H54 (cell line): ENCODE results near the gene HIVEP3.

ENCODE experiments used
- DNase-seq: peaks from one replicate; pipeline ENCODE4 v3.0.0; 2011; ENCODE audit warnings: low spot score, mixed read lengths; ENCODE audit not compliant: insufficient read length
- FAIRE-seq: peaks from 3 replicates; lab custom pipeline; 2011; peaks lifted over from hg19 to GRCh38; lab: Jason Lieb, UNC
- POLR2A ChIP-seq: IDR thresholded peaks from 2 replicates; pipeline ENCODE4 v1.6.1; 2011; ENCODE audit warnings: low read depth, mild to moderate bottlenecking, low read length

Gene HIVEP3

GRCh38 chr1:41894808-41895483, 23.8 kb downstream of the HIVEP3 start:
- no peak for DNase-seq
- no peak for FAIRE-seq
- TF ChIP-seq POLR2A, result no peak

- DNase-seq (no peak), FAIRE-seq (no peak)
- no peak for TF ChIP-seq POLR2A
Measured at GRCh38 chr1:41894101-41894807, 24.5 kb downstream of the HIVEP3 start.

GRCh38 chr1:41892301-41892781, 26.4 kb downstream of the HIVEP3 start:
- no peak for TF ChIP-seq POLR2A
- FAIRE-seq (no peak), DNase-seq (no peak)

DNA sequence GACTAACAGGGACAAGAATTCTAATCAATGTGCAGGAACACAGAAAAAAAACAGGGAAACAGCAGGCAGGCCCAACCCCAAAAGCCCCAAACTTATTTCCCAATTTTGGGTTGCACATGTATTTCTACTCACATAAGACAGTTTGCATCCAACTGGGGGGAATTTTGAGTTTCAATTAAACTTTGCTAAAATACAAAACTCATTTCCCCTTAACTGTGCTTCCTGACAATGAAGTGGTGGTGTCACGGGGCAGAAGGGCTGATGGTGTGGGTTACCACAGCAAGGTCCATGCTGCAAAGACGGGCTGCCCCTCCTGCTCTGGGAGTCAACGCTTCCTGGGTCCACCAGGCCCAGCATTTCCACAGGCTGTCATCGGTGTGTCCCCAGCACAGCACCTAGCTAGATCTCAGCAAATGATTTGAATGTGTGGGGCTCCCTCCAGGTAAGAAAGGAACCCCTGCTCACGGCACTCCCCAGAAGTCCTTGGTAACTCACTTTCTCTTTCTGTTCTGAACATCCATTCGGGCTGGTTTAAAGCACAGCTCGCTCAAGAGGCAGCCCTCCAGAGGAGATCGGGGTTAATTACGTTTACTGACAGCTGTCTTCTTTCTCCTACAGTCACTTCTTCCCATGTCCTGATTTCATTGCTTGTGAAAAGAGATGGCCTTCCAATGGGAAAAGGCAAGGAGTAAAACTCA, 27.4 kb downstream of the HIVEP3 start:
- no peak for TF ChIP-seq POLR2A
- no peak for FAIRE-seq
- DNase-seq, result no peak

DNA sequence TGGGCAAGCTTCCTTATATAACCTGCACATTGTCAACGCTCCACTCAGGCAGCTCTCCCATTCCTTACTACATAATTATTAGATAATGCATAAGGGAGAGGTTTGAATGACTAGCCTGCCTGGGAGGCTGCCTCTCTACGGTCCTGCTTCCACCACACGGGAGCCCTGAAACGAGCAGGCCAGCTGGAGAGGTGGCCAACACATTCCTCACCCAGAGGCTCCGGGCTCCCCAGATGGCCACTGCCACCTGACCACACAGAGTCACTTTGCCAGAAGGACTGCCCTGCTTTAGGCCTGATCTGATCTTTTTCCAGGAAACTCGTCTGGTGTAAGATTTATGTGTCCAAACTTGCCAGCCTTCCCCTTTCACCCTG, 27.9 kb downstream of the HIVEP3 start:
- DNase-seq (no peak), FAIRE-seq (no peak)
- TF ChIP-seq POLR2A, result no peak

GRCh38 chr1:41889506-41890414, 29.0 kb downstream of the HIVEP3 start:
- no peak for FAIRE-seq
- DNase-seq, result no peak
- no peak for TF ChIP-seq POLR2A

DNA sequence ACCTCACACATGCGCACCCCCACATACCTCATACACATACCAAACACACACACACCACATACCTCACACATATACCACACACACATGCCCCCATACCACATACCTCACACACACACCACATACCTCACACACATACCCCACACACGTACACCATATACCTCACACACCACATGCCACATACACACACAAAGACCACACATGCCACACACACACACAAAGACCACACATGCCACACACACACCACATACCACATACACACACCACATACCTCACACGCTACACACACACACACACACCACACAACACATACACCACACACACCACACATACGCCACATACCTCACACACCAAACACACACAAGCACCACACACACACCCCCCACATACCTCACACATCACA, 30.0 kb downstream of the HIVEP3 start:
- FAIRE-seq (no peak), DNase-seq (no peak)
- TF ChIP-seq POLR2A, result no peak

GRCh38 chr1:41887365-41887764, 31.4 kb downstream of the HIVEP3 start:
- FAIRE-seq, result no peak
- TF ChIP-seq POLR2A, result no peak
- no peak for DNase-seq

GRCh38 chr1:41884256-41885230, 34.2 kb downstream of the HIVEP3 start:
- no peak for DNase-seq
- TF ChIP-seq POLR2A, result no peak
- no peak for FAIRE-seq

GRCh38 chr1:41883507-41883906, 35.2 kb downstream of the HIVEP3 start:
- FAIRE-seq, result no peak
- TF ChIP-seq POLR2A, result no peak
- no peak for DNase-seq

DNA sequence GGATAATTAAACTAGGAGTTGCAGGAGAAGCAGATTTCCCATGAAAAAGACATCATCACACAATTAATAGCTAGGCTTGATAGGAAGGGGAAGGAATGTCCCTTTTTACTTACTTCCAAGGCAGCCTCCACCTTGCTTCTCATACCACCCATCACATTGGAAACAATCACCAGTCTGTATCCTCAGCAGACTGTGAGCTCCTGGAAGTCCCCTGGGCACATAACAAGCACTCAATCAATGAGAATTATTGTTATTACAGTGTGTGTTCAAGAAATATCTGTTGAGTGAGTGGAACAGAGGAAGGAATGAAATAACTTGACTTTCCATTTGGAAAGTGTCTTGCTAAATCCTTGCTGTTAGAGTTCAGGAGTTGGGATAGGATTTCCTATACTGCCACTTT, 36.2 kb downstream of the HIVEP3 start:
- FAIRE-seq (no peak), DNase-seq (no peak)
- TF ChIP-seq POLR2A, result no peak

- FAIRE-seq (no peak), DNase-seq (no peak)
- no peak for TF ChIP-seq POLR2A
Measured at GRCh38 chr1:41882068-41882477, 36.6 kb downstream of the HIVEP3 start.
